NCI-H2196 (cell line): Measurements from ENCODE around the gene TEX19.
"Not testable (repeated sequence)": the region's sequence is repeated elsewhere in the genome, so short reads cannot be mapped to it uniquely, and the experiment has no call there.

ENCODE experiments used
- DNase-seq: peaks from one replicate; lab custom pipeline; 2025; ENCODE audit not compliant: unreplicated experiment; lab: John Stamatoyannopoulos, UW

The TEX19 gene

GRCh38 chr17:82406131-82406671 lies 47.2 kb downstream of the TEX19 start:
- no peak for DNase-seq

DNA sequence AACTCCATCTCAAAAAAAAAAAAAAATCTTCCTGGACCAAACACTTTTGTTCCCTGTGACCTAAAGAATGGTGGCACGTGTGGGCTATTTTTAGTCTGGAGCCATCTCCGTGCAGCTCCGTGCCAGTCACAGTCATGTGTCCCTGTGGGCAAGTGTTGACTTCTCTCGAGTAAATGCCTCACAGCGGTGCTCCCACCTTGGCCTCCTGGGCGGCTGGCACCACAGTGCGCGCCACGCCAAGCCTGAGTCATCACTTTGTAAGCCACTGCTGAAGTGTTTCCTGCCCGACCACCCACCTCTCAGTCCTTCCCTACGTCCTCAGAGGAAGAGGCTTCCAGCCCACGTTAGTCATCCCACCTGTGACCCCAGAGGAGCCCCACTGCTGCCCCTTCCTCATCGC lies 48.2 kb downstream of the TEX19 start:
- DNase-seq: no peak

GRCh38 chr17:82408288-82408937 lies 49.4 kb downstream of the TEX19 start:
- DNase-seq: no peak

GRCh38 chr17:82408938-82409318 lies 49.9 kb downstream of the TEX19 start:
- DNase-seq: no peak

DNA sequence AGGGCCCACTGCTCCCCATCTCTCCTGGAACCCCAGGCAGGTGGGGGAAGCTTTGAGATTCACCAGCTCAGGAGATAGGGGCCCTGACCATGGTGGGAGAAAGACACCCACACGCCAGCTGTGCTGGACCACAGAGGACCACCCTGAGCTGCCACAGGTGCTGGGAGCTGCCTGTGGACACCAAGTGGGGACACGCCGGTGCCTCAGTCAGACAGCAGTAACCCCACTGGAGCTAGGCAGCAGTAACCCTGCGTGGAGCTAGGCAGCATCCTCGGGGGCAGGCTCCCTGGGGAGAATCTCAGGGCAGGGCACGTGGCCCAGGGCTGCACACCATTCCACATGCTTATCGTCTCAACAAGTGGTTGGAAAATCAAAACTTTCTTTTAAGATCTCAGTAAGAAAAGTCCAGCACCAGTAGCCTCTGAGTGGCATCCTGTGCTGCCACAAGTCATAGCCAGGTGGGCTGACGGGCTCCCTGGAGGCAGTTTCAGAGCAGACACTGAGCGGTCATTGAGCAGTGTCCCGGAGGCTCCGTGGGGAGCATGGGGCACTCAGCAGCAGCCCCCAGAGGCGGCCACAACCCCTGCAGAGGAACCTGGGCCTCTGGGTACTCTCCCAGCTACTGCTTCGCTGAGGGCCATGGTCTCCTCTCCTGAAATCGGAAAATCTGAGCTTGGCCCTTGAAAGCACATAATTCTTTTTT lies 51.1 kb downstream of the TEX19 start:
- no peak for DNase-seq

- no peak for DNase-seq
Measured at GRCh38 chr17:82411396-82412053, 52.5 kb downstream of the TEX19 start.

DNA sequence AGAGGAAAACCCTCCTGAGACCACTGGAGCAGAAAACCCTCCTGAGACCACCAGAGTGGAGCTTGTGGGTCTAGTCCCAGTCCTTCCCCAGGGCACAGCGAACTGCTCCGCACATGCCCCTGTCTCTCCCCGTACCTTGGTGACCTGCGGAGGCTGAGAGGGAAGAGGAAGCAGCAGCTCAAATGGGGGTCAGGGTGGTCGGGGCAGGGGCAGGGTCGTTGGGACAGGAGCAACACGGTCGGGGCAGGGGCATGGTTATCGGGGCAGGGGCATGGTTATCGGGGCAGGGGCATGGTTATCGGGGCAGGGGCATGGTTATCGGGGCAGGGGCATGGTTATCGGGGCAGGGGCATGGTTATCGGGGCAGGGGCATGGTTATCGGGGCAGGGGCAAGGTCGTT lies 53.0 kb downstream of the TEX19 start:
- DNase-seq: not testable (repeated sequence)

DNA sequence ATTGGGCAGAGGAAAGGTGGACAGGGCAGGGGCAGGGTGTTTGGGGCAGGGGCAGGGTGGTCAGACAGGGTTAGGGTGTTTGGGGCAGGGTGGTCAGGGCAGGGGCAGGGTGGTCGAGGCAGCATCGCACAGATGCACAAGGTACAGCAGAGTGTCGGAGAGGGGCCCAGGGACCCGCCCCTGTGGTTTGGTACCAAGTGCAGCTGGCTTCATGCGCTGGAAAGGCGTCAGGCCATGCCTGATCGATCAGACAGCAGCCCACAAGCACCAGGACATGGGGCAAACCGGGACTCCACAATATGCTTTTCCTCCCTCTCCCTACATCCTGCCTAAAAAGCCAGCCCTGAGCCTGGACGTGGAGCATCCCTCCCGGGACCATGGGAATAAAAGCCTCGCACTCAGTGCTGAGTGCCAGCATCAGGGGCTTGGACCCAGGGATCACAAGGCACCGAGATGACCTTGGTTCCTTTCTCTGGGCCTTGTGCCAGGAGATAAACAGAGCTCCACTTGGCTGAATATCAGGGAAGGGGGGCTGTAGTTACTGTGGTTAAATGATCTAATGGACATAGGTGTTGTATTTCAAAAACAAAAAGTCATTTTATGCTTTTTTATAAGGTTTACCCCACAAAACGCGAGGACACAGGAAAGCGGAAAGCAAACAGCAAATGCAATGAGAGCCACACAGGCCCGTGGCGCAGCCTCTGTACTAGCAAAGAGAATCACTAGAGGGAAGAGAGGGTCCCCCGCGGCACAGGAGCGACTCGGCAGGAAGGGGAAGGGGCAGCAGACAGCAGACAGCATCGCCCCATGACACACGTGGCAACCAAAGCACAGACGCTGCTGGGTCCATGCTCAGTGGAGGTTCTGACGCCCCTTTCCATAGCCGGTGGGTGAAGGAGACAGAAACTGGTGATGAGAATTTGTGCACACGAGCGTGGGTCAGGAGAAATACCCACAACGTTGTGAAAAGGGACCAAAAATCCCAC lies 53.8 kb downstream of the TEX19 start:
- DNase-seq: peak; percentile 88
